Cardiac septum (tissue), 1 donor: ENCODE measurements around the gene PCBP1. TPM values are rescaled to one million over a fixed set of nuclear protein-coding genes. Genes with fewer than 3 reads are reported as not detected.
"Not testable (repeated sequence)": the region's sequence is repeated elsewhere in the genome, so short reads cannot be mapped to it uniquely, and the experiment has no call there.

Source experiments
- DNase-seq: peaks from one replicate; pipeline ENCODE4 v3.0.0-alpha.2; 2020; ENCODE audit warnings: low spot score
- intact Hi-C: fragments of 100-400 bp; cut with DNase I; formaldehyde crosslinking; loops from one replicate; pipeline ENCODE4 v1.14.0; 2022
- long read RNA-seq: library from polyadenylated mRNA; unstranded; transcript quantifications from one replicate; pipeline ENCODE4 v2.0.0, GENCODE V29; 2021
- total RNA-seq: library from RNA; stranded (reverse); fragmentation: NEBNext Ultra II Directional; extraction: Animal tissue kit (Norgen Biotek cat#: 25700); gene quantifications from one replicate; pipeline ENCODE4 v1.2.1, GENCODE V29; 2021
- donor health status: DM: no; HTN: no; CAD: no.

Gene PCBP1
- 223 TPM for total RNA-seq
- long read RNA-seq, transcript PCBP1-201 (1 exons, 1,750 nt), result major isoform, 570 of 570 reads
- long read RNA-seq, partial matches to known transcripts, result 0 of 570 reads
- long read RNA-seq, other reads (novel, unspliced or antisense), result 0 of 570 reads

- intact Hi-C loops, result loop anchor here (1.0 to 5.0 kb wide), 5 partner anchors 37 to 173 kb away; partner anchors contain the start of genes C2orf42 and TIA1
- DNase-seq, result peak; percentile 96
These were observed at the start of gene PCBP1 for GRCh38 chr2:70086838-70087701. Gene PCBP1, plus strand, starts transcription at chr2:70087477. Its CDS starts 267 bp downstream, at chr2:70087744.

GRCh38 chr2:70039366-70039765 lies 47.9 kb upstream of the PCBP1 start:
- intact Hi-C loops, result no loop called here
- no peak for DNase-seq

GRCh38 chr2:70041663-70042062 lies 45.6 kb upstream of the PCBP1 start:
- intact Hi-C loops, result no loop called here
- no peak for DNase-seq

- intact Hi-C loops, result no loop called here
These were observed 45.0 kb upstream of the PCBP1 start for GRCh38 chr2:70042246-70042645.

GRCh38 chr2:70043252-70043875 lies 43.9 kb upstream of the PCBP1 start:
- intact Hi-C loops, result no loop called here
- DNase-seq, result peak; percentile 90

More at GRCh38 chr2:70042246-70042645, 45.0 kb upstream of the PCBP1 start:
- no peak for DNase-seq

- intact Hi-C loops, result no loop called here
- no peak for DNase-seq
These were observed 42.8 kb upstream of the PCBP1 start for GRCh38 chr2:70044290-70045040.

GRCh38 chr2:70045405-70045804 lies 41.9 kb upstream of the PCBP1 start:
- intact Hi-C loops, result no loop called here

GRCh38 chr2:70045932-70046331 lies 41.3 kb upstream of the PCBP1 start:
- intact Hi-C loops, result no loop called here
- no peak for DNase-seq

More at GRCh38 chr2:70045405-70045804, 41.9 kb upstream of the PCBP1 start:
- DNase-seq, result no peak

- intact Hi-C loops, result no loop called here
- DNase-seq, result peak; percentile 78
These were observed 40.7 kb upstream of the PCBP1 start for GRCh38 chr2:70046534-70046933.

GRCh38 chr2:70047451-70047850 lies 39.8 kb upstream of the PCBP1 start:
- intact Hi-C loops, result no loop called here
- DNase-seq, result no peak

- intact Hi-C loops, result no loop called here
- no peak for DNase-seq
These were observed 38.0 kb upstream of the PCBP1 start for GRCh38 chr2:70049255-70049654.

- intact Hi-C loops, result no loop called here
- DNase-seq, result no peak
These were observed 36.4 kb upstream of the PCBP1 start for GRCh38 chr2:70050631-70051425.

GRCh38 chr2:70055259-70055658 lies 32.0 kb upstream of the PCBP1 start:
- intact Hi-C loops, DNase-seq: not testable (repeated sequence)

GRCh38 chr2:70061317-70061716 lies 26.0 kb upstream of the PCBP1 start:
- intact Hi-C loops, result no loop called here
- DNase-seq, result no peak

- no peak for DNase-seq
- intact Hi-C loops, result no loop called here
These were observed 25.0 kb upstream of the PCBP1 start for GRCh38 chr2:70062270-70062669.

GRCh38 chr2:70068119-70068518 lies 19.2 kb upstream of the PCBP1 start:
- no peak for DNase-seq
- intact Hi-C loops, result no loop called here

GRCh38 chr2:70069049-70069448 lies 18.2 kb upstream of the PCBP1 start:
- DNase-seq, result no peak
- intact Hi-C loops, result no loop called here

GRCh38 chr2:70070542-70071268 lies 16.6 kb upstream of the PCBP1 start:
- DNase-seq, result peak; percentile 80
- intact Hi-C loops, result loop anchor here (2.0 kb wide), 1 partner anchor 156 kb away; the partner anchor contains the start of gene MXD1
